ENCODE results near the gene VKORC1.

DNA sequence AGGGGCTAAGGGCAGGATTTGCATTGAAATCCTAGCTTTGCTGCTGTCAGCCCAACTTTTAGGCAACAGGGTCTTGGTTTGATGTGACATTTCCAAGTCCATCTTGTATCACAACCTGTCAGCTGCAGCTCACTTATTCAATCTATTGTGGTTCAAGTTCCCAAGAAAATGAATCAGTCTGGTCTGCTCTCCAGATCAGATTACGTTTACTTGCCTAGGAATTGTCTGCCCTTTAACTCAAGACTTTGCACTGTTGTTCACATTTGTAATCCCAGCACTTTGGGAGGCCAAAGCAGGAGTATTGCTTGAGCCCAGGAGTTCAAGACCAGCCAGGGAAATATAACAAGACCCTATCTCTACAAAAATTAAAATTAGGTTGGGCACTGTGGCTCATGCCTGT is 51.2 kb downstream of the VKORC1 start:
- no peak for TF ChIP-seq POLR2A (IDR thresholded peaks at IDR 0.05)
- TF ChIP-seq, protein P1, sequence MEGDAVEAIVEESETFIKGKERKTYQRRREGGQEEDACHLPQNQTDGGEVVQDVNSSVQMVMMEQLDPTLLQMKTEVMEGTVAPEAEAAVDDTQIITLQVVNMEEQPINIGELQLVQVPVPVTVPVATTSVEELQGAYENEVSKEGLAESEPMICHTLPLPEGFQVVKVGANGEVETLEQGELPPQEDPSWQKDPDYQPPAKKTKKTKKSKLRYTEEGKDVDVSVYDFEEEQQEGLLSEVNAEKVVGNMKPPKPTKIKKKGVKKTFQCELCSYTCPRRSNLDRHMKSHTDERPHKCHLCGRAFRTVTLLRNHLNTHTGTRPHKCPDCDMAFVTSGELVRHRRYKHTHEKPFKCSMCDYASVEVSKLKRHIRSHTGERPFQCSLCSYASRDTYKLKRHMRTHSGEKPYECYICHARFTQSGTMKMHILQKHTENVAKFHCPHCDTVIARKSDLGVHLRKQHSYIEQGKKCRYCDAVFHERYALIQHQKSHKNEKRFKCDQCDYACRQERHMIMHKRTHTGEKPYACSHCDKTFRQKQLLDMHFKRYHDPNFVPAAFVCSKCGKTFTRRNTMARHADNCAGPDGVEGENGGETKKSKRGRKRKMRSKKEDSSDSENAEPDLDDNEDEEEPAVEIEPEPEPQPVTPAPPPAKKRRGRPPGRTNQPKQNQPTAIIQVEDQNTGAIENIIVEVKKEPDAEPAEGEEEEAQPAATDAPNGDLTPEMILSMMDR (IDR thresholded peaks at IDR 0.05), result no peak

Measured in Peyer's patch (tissue), 4 donors.